ENCODE results near the gene CD58. TPM values are rescaled to one million over a fixed set of nuclear protein-coding genes. Genes with fewer than 3 reads are reported as not detected.
A peak's percentile ranks its signal among the peaks of the same experiment; 100 is the strongest.

The CD58 gene
- total RNA-seq, 1 experiment from 2014 or later = 23.6 TPM

- intact Hi-C loops (cut with micrococcal nuclease; ENCODE audit: unreplicated experiment) = loop anchor here (2.0 kb wide), 1 partner anchor 20 kb away; no protein-coding TSS in a partner anchor
- Histone ChIP-seq H3K9me3 (ENCODE audit: insufficient read depth, low read depth) (no peaks in the 10 kb centered on the region), H3K27ac (peak overlapping the region; percentile 85), H3K4me2 (peak overlapping the region; percentile 50), H3K4me3 (no peak overlapping the region), H3K4me1 (replicated peaks; ENCODE audit: insufficient read depth) (peaks cover 55% of the 10 kb centered on the region), H3K9me2 (ENCODE audit: insufficient read depth) (no peaks in the 10 kb centered on the region), H3K27me3 (ENCODE audit: insufficient read depth, low read depth) (no peaks in the 10 kb centered on the region), H3K36me3 (ENCODE audit: low read depth) (peaks cover 78% of the 10 kb centered on the region), H4K20me1 (ENCODE audit: insufficient read depth) (no peaks in the 10 kb centered on the region), H2AFZ (no peak overlapping the region), H3K79me2 (ENCODE audit: low read depth) (peaks cover 39% of the 10 kb centered on the region), H3F3A (ENCODE audit: insufficient read depth, low read depth) (peaks cover 67% of the 10 kb centered on the region)
- no TSS peak for BruUV-seq (replicated peaks)
- TF ChIP-seq EZH2 (IDR thresholded peaks at IDR 0.05; ENCODE audit: low read depth) = no peak
- no peak for TF ChIP-seq CTCF (conservative IDR thresholded peaks at IDR 0.05)
- CTCF ChIA-PET = no interaction called here
- peak; percentile 41 to 93 for DNase-seq
- POLR2A ChIA-PET (ENCODE audit: unreplicated experiment) = no interaction called here
These were observed 33.6 kb downstream of the CD58 start for GRCh38 chr1:116537040-116537831.

GRCh38 chr1:116534014-116534739 lies 36.6 kb downstream of the CD58 start:
- intact Hi-C loops (cut with micrococcal nuclease; ENCODE audit: unreplicated experiment) = no loop called here
- Histone ChIP-seq H3K4me3 (no peak overlapping the region), H2AFZ (no peak overlapping the region), H3F3A (ENCODE audit: insufficient read depth, low read depth) (peaks cover 50% of the 10 kb centered on the region), H3K4me2 (peak overlapping the region; percentile 64; the same call in 1 of the 2 replicates), H4K20me1 (ENCODE audit: insufficient read depth) (no peaks in the 10 kb centered on the region), H3K9me3 (ENCODE audit: insufficient read depth, low read depth) (0 out of 2 replicates have a peak, but pooled peaks cover 2% of the 10 kb centered on the region), H3K4me1 (replicated peaks; ENCODE audit: insufficient read depth) (peaks cover 46% of the 10 kb centered on the region), H3K9me2 (ENCODE audit: insufficient read depth) (no peaks in the 10 kb centered on the region), H3K36me3 (ENCODE audit: low read depth) (peaks cover 76% of the 10 kb centered on the region), H3K27ac (peak overlapping the region; percentile 91), H3K79me2 (ENCODE audit: low read depth) (peaks cover 39% of the 10 kb centered on the region), H3K27me3 (ENCODE audit: insufficient read depth, low read depth) (no peaks in the 10 kb centered on the region)
- no TSS peak for BruUV-seq (replicated peaks)
- DNase-seq = no peak
- ChIA-PET POLR2A (ENCODE audit: unreplicated experiment) (no interaction called here), CTCF (no interaction called here)
- no peak for TF ChIP-seq EZH2 (IDR thresholded peaks at IDR 0.05; ENCODE audit: low read depth)

- CTCF ChIA-PET = no interaction called here
These were observed 37.4 kb downstream of the CD58 start for GRCh38 chr1:116533429-116533820.

More at GRCh38 chr1:116533429-116533820, 37.4 kb downstream of the CD58 start:
- H3K9me2 ChIP-seq (ENCODE audit: insufficient read depth) = no peaks in the 10 kb centered on the region
- TF ChIP-seq EZH2 (IDR thresholded peaks at IDR 0.05; ENCODE audit: low read depth) (no peak), CTCF (conservative IDR thresholded peaks at IDR 0.05) (no peak)
- H3K4me3 ChIP-seq = no peak overlapping the region
- H3K4me1 ChIP-seq (replicated peaks; ENCODE audit: insufficient read depth) = peaks cover 38% of the 10 kb centered on the region
- H2AFZ ChIP-seq = no peak overlapping the region
- H3K79me2 ChIP-seq (ENCODE audit: low read depth) = peaks cover 39% of the 10 kb centered on the region
- H3F3A ChIP-seq (ENCODE audit: insufficient read depth, low read depth) = peaks cover 42% of the 10 kb centered on the region
- H3K27me3 ChIP-seq (ENCODE audit: insufficient read depth, low read depth) = no peaks in the 10 kb centered on the region
- no peak for DNase-seq
- 0 out of 2 replicates have a peak, but pooled peaks cover 3% of the 10 kb centered on the region for H3K9me3 ChIP-seq (ENCODE audit: insufficient read depth, low read depth)
- intact Hi-C loops (cut with micrococcal nuclease; ENCODE audit: unreplicated experiment) = no loop called here
- no peak overlapping the region for H3K4me2 ChIP-seq
- H3K36me3 ChIP-seq (ENCODE audit: low read depth) = peaks cover 78% of the 10 kb centered on the region
- H3K27ac ChIP-seq = no peak overlapping the region
- no TSS peak for BruUV-seq (replicated peaks)
- no peaks in the 10 kb centered on the region for H4K20me1 ChIP-seq (ENCODE audit: insufficient read depth)
- POLR2A ChIA-PET (ENCODE audit: unreplicated experiment) = no interaction called here
